Measurements from ENCODE around the gene WIPF3. TPM values are rescaled to one million over a fixed set of nuclear protein-coding genes. Genes with fewer than 3 reads are reported as not detected.

The WIPF3 gene
- total RNA-seq, 1 donor from 2014 or later = not detected

- intact Hi-C loops (cut with micrococcal nuclease) = no loop called here
Measured at GRCh38 chr7:29808075-29808801, 1.9 kb downstream of the WIPF3 start.

GRCh38 chr7:29809533-29810155 lies 3.3 kb downstream of the WIPF3 start:
- intact Hi-C loops (cut with micrococcal nuclease) = no loop called here

GRCh38 chr7:29810297-29810696 lies 4.0 kb downstream of the WIPF3 start:
- intact Hi-C loops (cut with micrococcal nuclease) = no loop called here

DNA sequence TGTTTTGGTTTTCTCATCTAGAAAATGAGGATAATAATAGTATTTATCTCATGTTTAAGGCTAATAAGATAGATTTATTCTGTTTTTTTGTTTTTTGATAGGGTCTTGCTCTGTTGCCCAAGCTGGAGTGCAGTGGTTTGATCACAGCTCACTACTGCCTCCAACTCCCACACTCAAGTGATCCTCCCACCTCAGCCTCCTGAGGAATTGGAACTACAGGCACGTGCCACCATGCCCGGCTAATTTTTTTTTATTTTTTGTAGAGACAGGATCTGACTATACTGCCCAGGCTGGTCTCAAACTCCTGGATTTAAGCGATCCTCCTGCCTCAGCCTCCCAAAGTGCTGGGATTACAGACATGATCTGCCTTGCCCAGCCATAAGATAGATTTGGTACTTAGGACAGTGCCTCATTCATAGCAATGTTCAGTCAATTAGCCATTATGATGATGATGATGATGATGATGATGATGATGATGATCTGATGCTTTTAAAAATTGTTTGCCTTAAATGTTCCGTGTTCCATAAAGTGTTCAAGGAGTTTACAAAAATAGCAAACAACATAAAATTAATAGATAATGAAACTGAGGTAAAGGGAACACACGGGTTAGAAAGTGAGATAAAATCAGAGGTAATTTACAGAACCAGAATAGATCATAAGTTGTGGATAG lies 4.6 kb downstream of the WIPF3 start:
- intact Hi-C loops (cut with micrococcal nuclease) = no loop called here

DNA sequence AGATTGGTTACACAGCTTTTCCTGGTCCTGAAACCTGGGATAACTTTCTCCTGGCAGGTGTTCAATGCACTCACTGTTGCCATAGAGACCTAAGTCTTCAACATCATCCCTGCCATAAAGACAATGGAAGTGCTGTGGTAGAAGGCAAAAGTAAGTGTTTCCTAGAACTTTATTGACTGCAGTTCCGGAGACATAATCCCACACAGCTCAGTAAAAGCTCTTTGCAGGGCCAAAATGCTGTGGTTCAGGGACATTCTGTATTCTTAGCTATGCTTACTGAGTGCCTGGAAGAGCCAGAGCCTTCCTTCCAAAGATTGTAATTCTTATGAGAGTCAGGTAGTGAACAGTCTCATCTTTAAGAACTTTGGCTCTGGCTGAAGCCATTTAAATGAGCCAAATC lies 5.3 kb downstream of the WIPF3 start:
- intact Hi-C loops (cut with micrococcal nuclease) = no loop called here

GRCh38 chr7:29812185-29812876 lies 6.0 kb downstream of the WIPF3 start:
- intact Hi-C loops (cut with micrococcal nuclease) = no loop called here

DNA sequence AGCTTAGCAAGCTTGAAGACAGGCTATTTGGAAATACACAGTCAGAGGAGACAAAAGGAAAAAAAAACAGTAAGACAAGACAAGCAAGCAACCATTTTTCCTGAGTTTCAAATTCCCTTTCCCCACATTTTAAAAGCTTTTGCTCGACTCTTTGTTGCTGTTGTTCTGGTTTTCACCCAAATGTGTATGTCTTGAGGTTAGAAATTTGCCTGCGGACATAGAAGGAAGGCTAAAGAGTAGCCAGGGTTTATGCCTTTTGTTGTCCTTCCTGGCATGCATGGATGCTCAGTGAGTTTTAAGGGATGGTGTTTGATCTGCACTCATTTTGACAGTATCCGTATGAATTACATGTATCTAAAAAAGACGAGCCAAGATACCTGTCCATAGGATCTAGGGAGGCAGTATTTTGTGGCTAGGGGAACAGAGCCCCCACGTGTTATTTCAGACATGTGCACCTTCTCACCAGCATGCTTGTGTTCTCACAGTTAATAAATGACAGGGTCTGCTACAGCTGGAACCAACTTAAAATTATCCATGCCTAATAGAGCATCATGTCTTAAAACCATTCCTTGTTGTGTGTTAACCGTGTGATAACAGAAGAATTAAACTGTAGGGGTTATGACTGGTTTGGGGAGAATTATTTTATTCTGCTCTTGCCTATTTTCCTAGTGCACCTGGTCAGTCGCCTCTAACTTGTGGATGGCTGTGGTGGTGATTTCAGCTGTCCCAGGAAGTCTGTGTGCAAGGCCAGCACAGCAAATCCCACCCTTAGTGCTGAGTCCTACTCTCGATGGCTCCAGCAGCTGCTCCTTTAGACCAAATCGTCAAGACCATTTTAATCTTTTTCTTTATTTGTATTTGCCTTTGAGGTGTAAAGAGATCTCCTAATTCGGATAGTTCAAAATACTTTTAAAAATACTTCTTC lies 9.1 kb downstream of the WIPF3 start:
- intact Hi-C loops (cut with micrococcal nuclease) = no loop called here

GRCh38 chr7:29818308-29818707 lies 12.0 kb downstream of the WIPF3 start:
- intact Hi-C loops (cut with micrococcal nuclease) = no loop called here

- intact Hi-C loops (cut with micrococcal nuclease) = no loop called here
Measured at GRCh38 chr7:29825775-29826529, 19.6 kb downstream of the WIPF3 start.

DNA sequence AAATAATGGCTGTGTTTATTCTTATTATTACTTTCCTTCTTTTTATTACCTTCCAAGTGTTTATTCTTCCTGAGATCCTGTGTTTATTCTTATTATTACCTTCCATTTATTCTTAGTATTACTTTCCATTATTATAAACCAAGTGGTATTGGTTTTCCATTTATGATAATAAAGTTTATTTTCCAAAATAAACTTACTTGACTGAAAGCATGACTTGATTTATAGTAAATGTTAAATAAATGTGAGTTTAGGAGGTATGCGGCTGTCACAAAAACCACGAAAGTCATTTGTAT lies 20.2 kb downstream of the WIPF3 start:
- intact Hi-C loops (cut with micrococcal nuclease) = no loop called here

GRCh38 chr7:29826904-29827303 lies 20.6 kb downstream of the WIPF3 start:
- intact Hi-C loops (cut with micrococcal nuclease) = no loop called here

- intact Hi-C loops (cut with micrococcal nuclease) = no loop called here
Measured at GRCh38 chr7:29831705-29832104, 25.4 kb downstream of the WIPF3 start.

- intact Hi-C loops (cut with micrococcal nuclease) = no loop called here
Measured at GRCh38 chr7:29833929-29834328, 27.6 kb downstream of the WIPF3 start.

- intact Hi-C loops (cut with micrococcal nuclease) = no loop called here
Measured at GRCh38 chr7:29835718-29836117, 29.4 kb downstream of the WIPF3 start.

DNA sequence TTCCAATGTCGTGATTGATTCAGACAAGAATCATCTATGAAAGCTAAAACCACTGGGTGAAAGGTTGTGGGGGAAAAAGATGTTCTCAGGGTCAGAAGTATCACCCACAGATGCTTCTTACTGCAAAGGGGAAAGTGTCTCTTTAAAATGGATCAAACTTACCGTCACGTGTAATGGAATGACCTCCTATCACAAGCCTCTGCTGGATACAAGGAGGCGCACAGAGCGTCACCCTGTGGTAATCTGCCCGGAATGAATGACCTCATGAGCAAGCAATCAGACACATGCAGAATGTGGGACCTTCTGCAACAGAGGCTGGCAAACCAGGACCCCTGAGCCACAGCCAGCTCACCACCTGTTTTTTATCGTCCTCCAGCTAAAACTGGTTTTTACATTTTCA lies 33.0 kb downstream of the WIPF3 start:
- intact Hi-C loops (cut with micrococcal nuclease) = no loop called here

- intact Hi-C loops (cut with micrococcal nuclease) = no loop called here
Measured at GRCh38 chr7:29839921-29840320, 33.6 kb downstream of the WIPF3 start.

- intact Hi-C loops (cut with micrococcal nuclease) = no loop called here
Measured at GRCh38 chr7:29840701-29841100, 34.4 kb downstream of the WIPF3 start.

DNA sequence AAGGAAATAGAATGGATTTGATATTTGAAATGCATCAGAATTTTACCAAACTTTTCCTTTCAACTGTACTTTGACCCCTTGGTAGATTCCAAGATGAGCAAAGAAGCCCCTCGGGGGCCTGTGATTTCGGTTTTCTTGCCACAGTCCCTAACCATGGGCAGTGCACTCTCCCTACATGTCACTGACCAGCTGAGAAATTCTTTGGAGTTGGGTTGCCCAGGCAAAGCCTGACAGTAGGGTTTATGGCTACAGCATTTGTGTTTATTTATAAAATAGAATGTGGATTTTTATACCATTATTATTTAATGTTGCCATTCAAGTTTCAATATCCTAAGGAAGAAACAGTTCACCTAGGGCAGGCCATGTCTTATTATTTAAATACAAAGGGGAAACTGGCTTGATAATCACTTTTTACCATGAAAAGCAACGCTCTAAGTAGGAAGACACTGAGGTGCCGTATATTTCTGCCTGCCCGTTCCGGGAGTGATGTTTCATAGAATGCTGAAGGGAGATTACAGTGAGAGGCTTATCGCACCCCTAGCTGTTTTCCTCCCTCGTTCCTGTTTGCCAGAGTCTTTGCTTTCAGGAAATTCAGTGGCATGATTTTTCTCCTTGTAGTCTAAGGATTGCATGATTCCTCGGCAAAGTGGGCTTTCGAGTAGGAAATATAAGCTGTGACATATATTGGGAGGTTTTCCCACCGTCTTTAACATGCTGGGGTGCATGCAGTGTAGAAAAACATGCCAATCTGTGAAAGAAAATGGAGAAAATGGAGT lies 35.8 kb downstream of the WIPF3 start:
- intact Hi-C loops (cut with micrococcal nuclease) = no loop called here

DNA sequence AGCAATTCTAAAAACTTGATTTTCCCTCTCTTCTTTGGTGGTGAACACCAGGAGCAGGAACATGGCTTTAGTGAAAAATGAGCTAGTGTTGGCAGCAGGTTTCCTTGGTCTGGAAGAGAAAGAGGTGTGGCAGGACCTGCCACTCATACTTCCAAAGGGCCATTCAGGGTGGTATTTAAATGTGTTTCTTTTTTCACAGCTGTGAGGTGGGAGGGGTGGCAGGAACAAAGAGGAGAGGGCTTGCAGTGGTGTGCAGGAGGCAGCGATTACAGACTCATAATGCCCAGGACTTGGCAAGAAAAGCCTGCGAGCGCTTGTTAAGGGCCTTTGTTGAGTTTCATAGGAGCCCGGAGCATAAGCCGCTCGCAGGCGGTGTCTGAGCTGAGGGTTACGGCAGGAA lies 36.8 kb downstream of the WIPF3 start:
- intact Hi-C loops (cut with micrococcal nuclease) = no loop called here

DNA sequence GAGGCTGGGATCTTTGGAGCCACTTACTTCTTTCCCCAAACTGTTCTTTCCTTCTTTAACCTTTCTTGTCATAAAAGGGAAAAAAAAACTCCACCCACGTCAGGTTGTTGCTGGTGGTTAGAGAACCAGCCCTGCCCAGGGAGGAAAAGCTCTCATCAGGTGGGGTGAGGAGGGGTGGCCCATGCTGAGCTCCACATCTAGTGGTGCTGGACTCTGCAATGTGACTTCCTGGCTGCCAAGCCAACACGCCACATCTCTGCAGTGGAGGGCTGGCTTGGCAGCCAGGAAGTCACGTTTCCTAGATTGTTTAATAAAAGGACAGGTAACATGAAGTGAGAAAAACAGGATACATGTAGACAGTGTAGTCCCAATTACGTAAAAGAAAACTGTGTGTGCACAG lies 37.4 kb downstream of the WIPF3 start:
- intact Hi-C loops (cut with micrococcal nuclease) = no loop called here
